ENCODE results near the gene PDE3A. TPM values are rescaled to one million over a fixed set of nuclear protein-coding genes. Genes with fewer than 3 reads are reported as not detected.

The PDE3A gene
- total and polyA plus RNA-seq, 2 of the 4 experiments (the other 2 are of a cell fraction): 0.09 to 0.18 TPM

DNA sequence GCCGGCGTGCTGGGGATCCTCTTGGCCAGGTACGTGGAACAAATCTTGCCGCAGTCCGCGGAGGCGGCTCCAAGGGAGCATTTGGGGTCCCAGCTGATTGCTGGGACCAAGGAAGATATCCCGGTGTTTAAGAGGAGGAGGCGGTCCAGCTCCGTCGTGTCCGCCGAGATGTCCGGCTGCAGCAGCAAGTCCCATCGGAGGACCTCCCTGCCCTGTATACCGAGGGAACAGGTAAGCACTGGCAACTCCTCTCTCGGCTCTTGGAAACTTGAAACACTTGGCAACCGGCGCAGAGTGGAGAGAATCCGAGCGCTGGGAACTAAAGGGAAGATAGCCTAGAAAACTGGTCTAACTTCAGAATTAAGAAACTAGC lies 1.7 kb downstream of the PDE3A start:
- Histone ChIP-seq H4K20me1 (ENCODE audit: insufficient read depth, low read length) (no peaks in the 10 kb centered on the region), H2BK5ac (ENCODE audit: low read depth, low read length, poor library complexity, severe bottlenecking) (no peak overlapping the region), H3K36me3 (ENCODE audit: control insufficient read depth, insufficient read depth, low read length) (no peaks in the 10 kb centered on the region), H3K56ac (ENCODE audit: extremely low read depth, insufficient read depth, low read length) (no peak overlapping the region), H3K27ac (ENCODE audit: insufficient read depth, low read length) (peak overlapping the region; percentile 16; the same call in 1 of the 2 replicates), H3K4me3 (ENCODE audit: insufficient read depth, low read depth, low read length) (peak overlapping the region; percentile 89), H2BK20ac (ENCODE audit: low read depth, low read length) (no peak overlapping the region), H3K27me3 (ENCODE audit: control insufficient read depth, insufficient read depth, low read length) (no peaks in the 10 kb centered on the region), H2BK120ac (ENCODE audit: low read depth, low read length) (no peak overlapping the region), H3K79me1 (ENCODE audit: low read depth in 1 of 2, low read length in 2 of 2) (no peaks in the 10 kb centered on the region), H4K91ac (ENCODE audit: insufficient read depth, low read depth, low read length) (no peak overlapping the region), H3K9me1 (ENCODE audit: insufficient read depth, low read length) (no peaks in the 10 kb centered on the region), H4K8ac (ENCODE audit: low read depth in 2 of 2, low read length in 2 of 2) (no peak overlapping the region), H3K4me2 (ENCODE audit: low read depth, low read length) (peak overlapping the region; percentile 64), H2AK5ac (ENCODE audit: low read depth, low read length) (no peak overlapping the region), H3K4ac (ENCODE audit: low read depth, low read length) (no peak overlapping the region), H2AFZ (replicated peaks; ENCODE audit: low read length, poor library complexity) (peak overlapping the region; percentile 87), H3K18ac (ENCODE audit: low read depth, low read length) (no peak overlapping the region), H4K5ac (ENCODE audit: low read depth, low read length) (no peak overlapping the region), H2BK15ac (ENCODE audit: low read depth, low read length) (no peak overlapping the region), H3K14ac (replicated peaks; ENCODE audit: low read depth, low read length) (0 out of 2 replicates have a peak overlapping the region, but pooled peaks have one; percentile 29), H3K23ac (ENCODE audit: low read depth, low read length) (peak overlapping the region; percentile 56; the same call in 1 of the 2 replicates), H2AK9ac (replicated peaks; ENCODE audit: low read depth, low read length, poor library complexity) (peak overlapping the region; percentile 71), H3K4me1 (ENCODE audit: control insufficient read depth, insufficient read depth, low read length) (no peaks in the 10 kb centered on the region), H3K9me3 (ENCODE audit: control insufficient read depth, insufficient read depth, low read length) (no peaks in the 10 kb centered on the region), H3K9ac (ENCODE audit: low read depth, low read length) (peak overlapping the region; percentile 49)
- ChIA-PET POLR2A (ENCODE audit: unreplicated experiment) (no interaction called here), CTCF (interaction anchor here (1.1 kb wide), 1 partner anchor 455 kb away, joined by 3 read pairs; no protein-coding TSS in a partner anchor)
- intact Hi-C loops (cut with micrococcal nuclease) (no loop called here), in situ Hi-C loops (cut with MboI; ENCODE audit: low sequenced_read_pairs) (loop anchor here (10.0 kb wide), 1 partner anchor 455 kb away; no protein-coding TSS in a partner anchor), dilution Hi-C loops (cut with HindIII; ENCODE audit: low sequenced_read_pairs, unreplicated experiment) (no loop called here)
- DNase-seq (no peak), ATAC-seq (ENCODE audit: low read depth) (no peak)
- no peak for TF ChIP-seq POLR2A (IDR thresholded peaks at IDR 0.05; ENCODE audit: low read depth, low read length)
- TF ChIP-seq MAFK (IDR thresholded peaks at IDR 0.05; ENCODE audit: low read depth, low read length): no peak
- no peak for TF ChIP-seq CHD1 (IDR thresholded peaks at IDR 0.05; ENCODE audit: low read depth, low read length)
- TF ChIP-seq, protein P1, sequence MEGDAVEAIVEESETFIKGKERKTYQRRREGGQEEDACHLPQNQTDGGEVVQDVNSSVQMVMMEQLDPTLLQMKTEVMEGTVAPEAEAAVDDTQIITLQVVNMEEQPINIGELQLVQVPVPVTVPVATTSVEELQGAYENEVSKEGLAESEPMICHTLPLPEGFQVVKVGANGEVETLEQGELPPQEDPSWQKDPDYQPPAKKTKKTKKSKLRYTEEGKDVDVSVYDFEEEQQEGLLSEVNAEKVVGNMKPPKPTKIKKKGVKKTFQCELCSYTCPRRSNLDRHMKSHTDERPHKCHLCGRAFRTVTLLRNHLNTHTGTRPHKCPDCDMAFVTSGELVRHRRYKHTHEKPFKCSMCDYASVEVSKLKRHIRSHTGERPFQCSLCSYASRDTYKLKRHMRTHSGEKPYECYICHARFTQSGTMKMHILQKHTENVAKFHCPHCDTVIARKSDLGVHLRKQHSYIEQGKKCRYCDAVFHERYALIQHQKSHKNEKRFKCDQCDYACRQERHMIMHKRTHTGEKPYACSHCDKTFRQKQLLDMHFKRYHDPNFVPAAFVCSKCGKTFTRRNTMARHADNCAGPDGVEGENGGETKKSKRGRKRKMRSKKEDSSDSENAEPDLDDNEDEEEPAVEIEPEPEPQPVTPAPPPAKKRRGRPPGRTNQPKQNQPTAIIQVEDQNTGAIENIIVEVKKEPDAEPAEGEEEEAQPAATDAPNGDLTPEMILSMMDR (conservative IDR thresholded peaks at IDR 0.05; ENCODE audit: low read depth, low read length): no peak
- no peak for TF ChIP-seq CEBPB (IDR thresholded peaks at IDR 0.05; ENCODE audit: low read depth, low read length)
- TF ChIP-seq RAD21 (IDR thresholded peaks at IDR 0.05; ENCODE audit: low read length): no peak
- TF ChIP-seq, protein P2, sequence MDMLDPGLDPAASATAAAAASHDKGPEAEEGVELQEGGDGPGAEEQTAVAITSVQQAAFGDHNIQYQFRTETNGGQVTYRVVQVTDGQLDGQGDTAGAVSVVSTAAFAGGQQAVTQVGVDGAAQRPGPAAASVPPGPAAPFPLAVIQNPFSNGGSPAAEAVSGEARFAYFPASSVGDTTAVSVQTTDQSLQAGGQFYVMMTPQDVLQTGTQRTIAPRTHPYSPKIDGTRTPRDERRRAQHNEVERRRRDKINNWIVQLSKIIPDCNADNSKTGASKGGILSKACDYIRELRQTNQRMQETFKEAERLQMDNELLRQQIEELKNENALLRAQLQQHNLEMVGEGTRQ (IDR thresholded peaks at IDR 0.05; ENCODE audit: low read depth, low read length): no peak
- no peak for TF ChIP-seq BHLHE40 (IDR thresholded peaks at IDR 0.05; ENCODE audit: low read depth, low read length)
- no peak for TF ChIP-seq FOS (IDR thresholded peaks at IDR 0.05; ENCODE audit: low read depth, low read length)
- no peak for TF ChIP-seq NFE2L2 (IDR thresholded peaks at IDR 0.05; ENCODE audit: low read depth, low read length)
- no peak for TF ChIP-seq MXI1 (IDR thresholded peaks at IDR 0.05; ENCODE audit: borderline replicate concordance, low read depth, low read length)
- TF ChIP-seq, protein P3, sequence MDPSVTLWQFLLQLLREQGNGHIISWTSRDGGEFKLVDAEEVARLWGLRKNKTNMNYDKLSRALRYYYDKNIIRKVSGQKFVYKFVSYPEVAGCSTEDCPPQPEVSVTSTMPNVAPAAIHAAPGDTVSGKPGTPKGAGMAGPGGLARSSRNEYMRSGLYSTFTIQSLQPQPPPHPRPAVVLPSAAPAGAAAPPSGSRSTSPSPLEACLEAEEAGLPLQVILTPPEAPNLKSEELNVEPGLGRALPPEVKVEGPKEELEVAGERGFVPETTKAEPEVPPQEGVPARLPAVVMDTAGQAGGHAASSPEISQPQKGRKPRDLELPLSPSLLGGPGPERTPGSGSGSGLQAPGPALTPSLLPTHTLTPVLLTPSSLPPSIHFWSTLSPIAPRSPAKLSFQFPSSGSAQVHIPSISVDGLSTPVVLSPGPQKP (IDR thresholded peaks at IDR 0.05; ENCODE audit: borderline replicate concordance, low read depth, low read length): no peak
- TF ChIP-seq SMC3 (IDR thresholded peaks at IDR 0.05; ENCODE audit: low read depth, low read length): no peak
- no peak for TF ChIP-seq MAZ (IDR thresholded peaks at IDR 0.05; ENCODE audit: borderline replicate concordance, low read depth, low read length)
- TF ChIP-seq RFX5 (IDR thresholded peaks at IDR 0.05; ENCODE audit: low read depth, low read length): no peak
- TF ChIP-seq RCOR1 (IDR thresholded peaks at IDR 0.05; ENCODE audit: insufficient replicate concordance, low read length): no peak
- no TSS peak for BruUV-seq (replicated peaks)
- 3% methylated on average over 6 of the region's 21 CpGs; no CpG with 5 or more reads in 1 of the 2 experiments for WGBS, 2 experiments (ENCODE audit: extremely low coverage in 2 of 2, insufficient read length in 1 of 2)

Measured in IMR-90 (cell line).